Neural progenitor cell (in vitro differentiated cells): ENCODE results near the gene KCNJ18. TPM values are rescaled to one million over a fixed set of nuclear protein-coding genes. Genes with fewer than 3 reads are reported as not detected.
"Not testable (repeated sequence)": the region's sequence is repeated elsewhere in the genome, so short reads cannot be mapped to it uniquely, and the experiment has no call there.

Experiments used
- DNase-seq: peaks from one replicate; pipeline ENCODE4 v3.0.0-alpha.2; 2016; ENCODE audit warnings: low spot score
- H2AFZ ChIP-seq: fragments of 200-600 bp; sonication (generic); replicated peaks from 2 replicates; pipeline ENCODE4 v1.6.1; 2016; ENCODE audit warnings: antibody characterized with exemption
- H3F3A ChIP-seq: fragments of 200-600 bp; sonication (generic); 2 replicates; pipeline ENCODE4 v1.6.1; 2016; ENCODE audit warnings: antibody characterized with exemption, low read depth
- H3K27ac ChIP-seq: fragments of 200-600 bp; sonication (generic); 2 replicates; pipeline ENCODE4 v1.5.1; 2016; ENCODE audit warnings: mild to moderate bottlenecking
- H3K27me3 ChIP-seq: fragments of 200-600 bp; sonication (generic); 2 replicates; pipeline ENCODE4 v1.6.1; 2016; ENCODE audit warnings: mild to moderate bottlenecking, moderate library complexity
- H3K36me3 ChIP-seq: fragments of 200-600 bp; sonication (generic); 2 replicates; pipeline ENCODE4 v1.5.1; 2016
- H3K4me1 ChIP-seq: fragments of 200-600 bp; sonication (generic); 2 replicates; pipeline ENCODE4 v1.6.1; 2016; ENCODE audit warnings: mixed run types
- H3K4me2 ChIP-seq: fragments of 200-600 bp; sonication (generic); 2 replicates; pipeline ENCODE4 v1.6.1; 2016
- H3K4me3 ChIP-seq: fragments of 200-600 bp; sonication (generic); 2 replicates; pipeline ENCODE4 v1.5.1; 2016
- H3K79me2 ChIP-seq: fragments of 200-600 bp; sonication (generic); 2 replicates; pipeline ENCODE4 v1.6.1; 2016; ENCODE audit warnings: low read depth
- H3K9ac ChIP-seq: fragments of 200-600 bp; sonication (generic); 2 replicates; pipeline ENCODE4 v1.6.1; 2016
- H3K9me3 ChIP-seq: fragments of 200-600 bp; sonication (generic); 2 replicates; pipeline ENCODE4 v1.5.1; 2016; ENCODE audit warnings: low read depth
- H4K20me1 ChIP-seq: fragments of 200-600 bp; sonication (generic); 2 replicates; pipeline ENCODE4 v1.6.1; 2016; ENCODE audit warnings: low read depth
- H3K27ac Mint-ChIP-seq: 3 replicates; pipeline ENCODE4 v1.8.0; 2021; ENCODE audit warnings: mixed read lengths
- H3K27me3 Mint-ChIP-seq: 2 replicates; pipeline ENCODE4 v1.8.0; 2022; ENCODE audit warnings: low read depth, mild to moderate bottlenecking, inconsistent platforms, moderate library complexity, mixed read lengths; ENCODE audit not compliant: insufficient read depth
- H3K36me3 Mint-ChIP-seq: 3 replicates; pipeline ENCODE4 v1.8.0; 2021; ENCODE audit warnings: mixed read lengths
- H3K4me1 Mint-ChIP-seq: 3 replicates; pipeline ENCODE4 v1.8.0; 2021; ENCODE audit warnings: mixed read lengths
- H3K4me3 Mint-ChIP-seq: 3 replicates; pipeline ENCODE4 v1.8.0; 2021; ENCODE audit warnings: mild to moderate bottlenecking, moderate library complexity, mixed read lengths
- H3K9me3 Mint-ChIP-seq: 3 replicates; pipeline ENCODE4 v1.8.0; 2020; ENCODE audit warnings: mixed read lengths
- total RNA-seq: library from RNA; depleted of rRNA; stranded (reverse); fragments of >200 nt; gene quantifications from 2 replicates; pipeline ENCODE4 v1.2.3, GENCODE V29; 2015; ENCODE audit warnings: low replicate concordance

Gene KCNJ18
- total RNA-seq, 1 donor from 2014 or later: not detected

GRCh38 chr17:21692704-21693065 lies 362 bp downstream of the KCNJ18 start:
- not testable (repeated sequence) for H3K36me3 ChIP-seq, H3K4me2 ChIP-seq, H4K20me1 ChIP-seq, DNase-seq, H3K9ac ChIP-seq, H3K4me3 ChIP-seq, H3K36me3 Mint-ChIP-seq, H3K79me2 ChIP-seq, H3K27me3 Mint-ChIP-seq, H3K4me1 ChIP-seq, H2AFZ ChIP-seq, H3K27ac Mint-ChIP-seq, H3K4me3 Mint-ChIP-seq, H3K4me1 Mint-ChIP-seq, H3K27me3 ChIP-seq, H3K27ac ChIP-seq, H3F3A ChIP-seq
- peaks cover 11% of the 10 kb centered on the region for H3K9me3 ChIP-seq
- H3K9me3 Mint-ChIP-seq: peaks cover 50% of the 10 kb centered on the region

DNA sequence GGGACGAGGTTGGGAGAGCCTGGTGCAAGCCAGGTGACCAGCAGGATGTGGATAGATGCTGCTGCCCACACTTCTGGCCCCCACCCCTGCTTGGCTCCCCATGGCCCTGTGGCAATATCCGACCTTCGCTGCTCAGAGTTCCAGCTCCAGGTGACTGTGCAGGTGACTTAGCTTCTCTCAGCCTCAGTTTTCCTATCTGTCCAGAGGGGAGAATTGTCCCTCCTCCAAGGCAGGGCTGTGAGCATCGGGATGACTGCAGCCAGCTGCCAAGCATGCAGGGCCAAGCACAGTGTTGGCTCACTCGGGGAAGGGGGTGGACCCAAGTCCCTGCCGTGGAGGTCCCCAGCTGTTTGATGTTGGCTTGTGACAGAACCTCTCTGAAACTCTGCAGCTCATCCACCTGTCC lies 1.1 kb downstream of the KCNJ18 start:
- H3K4me1 Mint-ChIP-seq, H4K20me1 ChIP-seq, H3K4me3 Mint-ChIP-seq, H3K4me2 ChIP-seq, H3K4me1 ChIP-seq, H3F3A ChIP-seq, H3K27ac ChIP-seq, H3K27ac Mint-ChIP-seq, H2AFZ ChIP-seq, H3K79me2 ChIP-seq, H3K36me3 Mint-ChIP-seq, H3K9ac ChIP-seq, H3K27me3 Mint-ChIP-seq, H3K9me3 ChIP-seq, H3K36me3 ChIP-seq, H3K27me3 ChIP-seq, DNase-seq, H3K4me3 ChIP-seq: not testable (repeated sequence)
- H3K9me3 Mint-ChIP-seq: peaks cover 48% of the 10 kb centered on the region

GRCh38 chr17:21693937-21694336 lies 1.6 kb downstream of the KCNJ18 start:
- H3K27ac Mint-ChIP-seq, DNase-seq, H3K9ac ChIP-seq, H2AFZ ChIP-seq, H3K4me3 Mint-ChIP-seq, H3K36me3 ChIP-seq, H3K36me3 Mint-ChIP-seq, H3K27me3 Mint-ChIP-seq, H3K27ac ChIP-seq, H4K20me1 ChIP-seq, H3K79me2 ChIP-seq, H3F3A ChIP-seq, H3K4me3 ChIP-seq, H3K27me3 ChIP-seq, H3K4me1 Mint-ChIP-seq, H3K4me1 ChIP-seq, H3K4me2 ChIP-seq, H3K9me3 ChIP-seq: not testable (repeated sequence)
- H3K9me3 Mint-ChIP-seq: peaks cover 50% of the 10 kb centered on the region

GRCh38 chr17:21696227-21696626 lies 3.9 kb downstream of the KCNJ18 start:
- H3K27ac ChIP-seq, DNase-seq, H3F3A ChIP-seq, H3K4me1 Mint-ChIP-seq, H3K27me3 Mint-ChIP-seq, H3K9me3 ChIP-seq, H3K36me3 Mint-ChIP-seq, H3K79me2 ChIP-seq, H4K20me1 ChIP-seq, H3K4me2 ChIP-seq, H2AFZ ChIP-seq, H3K4me1 ChIP-seq, H3K4me3 Mint-ChIP-seq, H3K27me3 ChIP-seq, H3K4me3 ChIP-seq, H3K36me3 ChIP-seq, H3K27ac Mint-ChIP-seq, H3K9ac ChIP-seq: not testable (repeated sequence)
- peaks cover 39% of the 10 kb centered on the region for H3K9me3 Mint-ChIP-seq

DNA sequence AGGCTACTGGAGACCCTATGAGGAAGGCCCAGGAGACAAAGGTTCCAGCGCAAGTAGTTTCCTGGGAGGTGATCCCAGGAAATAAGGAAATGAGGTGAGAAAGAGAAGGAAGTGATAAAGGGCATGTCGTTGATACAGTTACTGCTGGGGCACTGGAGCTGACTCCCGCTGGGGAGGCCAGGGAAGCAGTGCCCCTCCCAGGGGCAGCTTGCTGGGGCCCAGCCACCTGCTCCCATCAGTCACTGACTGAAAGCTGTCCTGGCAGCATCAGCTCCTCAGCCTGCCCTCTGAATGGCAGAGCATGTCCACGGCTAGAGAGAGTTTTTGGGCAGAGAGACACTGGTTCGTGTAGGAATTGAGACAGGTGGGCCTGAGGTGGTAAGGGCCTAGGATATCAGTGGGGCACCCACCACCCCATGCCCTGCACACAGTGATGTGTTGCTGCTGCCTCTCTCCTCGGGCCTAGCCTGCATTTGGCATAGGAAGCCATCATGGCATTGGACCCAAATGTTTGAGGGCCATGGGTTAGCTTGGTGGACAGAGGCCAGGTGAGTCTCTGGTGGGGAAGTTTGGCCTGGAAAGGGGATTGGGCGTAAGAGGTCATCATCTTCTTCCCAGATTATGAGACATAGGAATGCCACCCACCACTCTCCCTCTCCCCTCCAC lies 4.7 kb downstream of the KCNJ18 start:
- not testable (repeated sequence) for H3K27me3 Mint-ChIP-seq, H3K4me1 ChIP-seq, H3K36me3 ChIP-seq, H4K20me1 ChIP-seq, H3K9me3 ChIP-seq, H2AFZ ChIP-seq, H3F3A ChIP-seq, H3K27ac Mint-ChIP-seq, H3K27me3 ChIP-seq, H3K4me1 Mint-ChIP-seq, H3K27ac ChIP-seq, H3K4me3 Mint-ChIP-seq, H3K4me3 ChIP-seq, H3K79me2 ChIP-seq, H3K9ac ChIP-seq, DNase-seq, H3K4me2 ChIP-seq, H3K36me3 Mint-ChIP-seq
- H3K9me3 Mint-ChIP-seq: peaks cover 40% of the 10 kb centered on the region

DNA sequence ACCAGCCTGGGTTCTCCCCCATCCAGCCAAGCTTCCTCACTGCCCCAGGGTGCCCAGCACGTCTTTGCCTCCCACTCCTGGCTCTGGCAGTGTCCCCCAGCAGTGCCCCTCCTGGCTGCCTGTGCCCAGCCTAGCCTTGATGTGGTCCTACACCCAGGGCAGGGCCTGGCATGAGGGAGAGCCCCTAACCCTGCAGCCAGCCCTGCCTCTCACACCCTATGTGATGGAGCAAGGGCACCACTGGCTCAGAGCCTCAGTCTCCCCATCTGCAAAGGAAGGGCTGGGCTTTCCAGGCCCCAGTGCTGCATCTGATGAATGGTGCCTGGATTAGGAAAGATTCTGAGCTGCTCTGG lies 5.2 kb downstream of the KCNJ18 start:
- Mint-ChIP-seq H3K27me3 (peaks cover 12% of the 10 kb centered on the region), H3K9me3 (peaks cover 41% of the 10 kb centered on the region)
- H3K4me1 Mint-ChIP-seq, DNase-seq, H3K36me3 ChIP-seq, H3K4me3 Mint-ChIP-seq, H3K4me3 ChIP-seq, H3K4me2 ChIP-seq, H3K9ac ChIP-seq, H3K4me1 ChIP-seq, H3K27ac Mint-ChIP-seq, H2AFZ ChIP-seq, H3K79me2 ChIP-seq, H3K27me3 ChIP-seq, H3K27ac ChIP-seq, H3K9me3 ChIP-seq, H3K36me3 Mint-ChIP-seq, H4K20me1 ChIP-seq, H3F3A ChIP-seq: not testable (repeated sequence)

GRCh38 chr17:21698437-21699075 lies 6.2 kb downstream of the KCNJ18 start:
- peaks cover 11% of the 10 kb centered on the region for H3K27me3 Mint-ChIP-seq
- not testable (repeated sequence) for H3K36me3 ChIP-seq, H3K27ac ChIP-seq, H3K9me3 ChIP-seq, H3K4me3 Mint-ChIP-seq, H3K4me2 ChIP-seq, H3K27me3 ChIP-seq, H3K27ac Mint-ChIP-seq, H3K36me3 Mint-ChIP-seq, DNase-seq, H3F3A ChIP-seq, H3K79me2 ChIP-seq, H4K20me1 ChIP-seq, H3K4me1 Mint-ChIP-seq, H2AFZ ChIP-seq, H3K4me1 ChIP-seq, H3K9ac ChIP-seq, H3K4me3 ChIP-seq
- H3K9me3 Mint-ChIP-seq: peaks cover 41% of the 10 kb centered on the region

- not testable (repeated sequence) for H3F3A ChIP-seq, H3K36me3 Mint-ChIP-seq, H3K27ac ChIP-seq, H2AFZ ChIP-seq, H3K4me2 ChIP-seq, DNase-seq, H3K27ac Mint-ChIP-seq, H3K36me3 ChIP-seq, H3K4me3 ChIP-seq, H3K4me1 ChIP-seq, H4K20me1 ChIP-seq, H3K9me3 ChIP-seq, H3K4me3 Mint-ChIP-seq, H3K79me2 ChIP-seq, H3K27me3 ChIP-seq, H3K4me1 Mint-ChIP-seq, H3K9ac ChIP-seq
- peaks cover 41% of the 10 kb centered on the region for H3K9me3 Mint-ChIP-seq
- H3K27me3 Mint-ChIP-seq: peaks cover 11% of the 10 kb centered on the region
Measured at GRCh38 chr17:21699124-21699523, 6.8 kb downstream of the KCNJ18 start.
